GM12892 (cell line): ENCODE data around the gene CDC45.

Source experiments
- DNase-seq: peaks from one replicate; pipeline ENCODE4 v3.0.0; 2011; ENCODE audit not compliant: insufficient read length
- FAIRE-seq: peaks from 2 replicates; lab custom pipeline; 2011; peaks lifted over from hg19 to GRCh38; lab: Jason Lieb, UNC
- POLR2A ChIP-seq: IDR thresholded peaks from 2 replicates; pipeline ENCODE4 v1.6.1; 2011; ENCODE audit warnings: low read depth, low read length, control low read depth
- POLR2AphosphoS5 ChIP-seq: IDR thresholded peaks from 2 replicates; pipeline ENCODE4 v1.6.1; 2011; ENCODE audit warnings: low read depth, low read length, control low read depth
- TAF1 ChIP-seq: IDR thresholded peaks from 2 replicates; pipeline ENCODE4 v1.6.1; 2011; ENCODE audit warnings: low read depth, mild to moderate bottlenecking, control low read depth, low read length, borderline replicate concordance

The CDC45 gene

GRCh38 chr22:19503869-19504268, 24.1 kb downstream of the CDC45 start:
- TF ChIP-seq TAF1 = no peak
- no peak for TF ChIP-seq POLR2AphosphoS5
- no peak for TF ChIP-seq POLR2A
- no peak for DNase-seq
- no peak for FAIRE-seq

GRCh38 chr22:19504900-19505734, 25.4 kb downstream of the CDC45 start:
- DNase-seq (no peak), FAIRE-seq (no peak)
- TF ChIP-seq POLR2A = no peak
- no peak for TF ChIP-seq POLR2AphosphoS5
- no peak for TF ChIP-seq TAF1

- no peak for FAIRE-seq
- TF ChIP-seq POLR2AphosphoS5 = no peak
- TF ChIP-seq POLR2A = no peak
- no peak for TF ChIP-seq TAF1
- no peak for DNase-seq
Measured at GRCh38 chr22:19505735-19506126, 26.0 kb downstream of the CDC45 start.

GRCh38 chr22:19506212-19506611, 26.5 kb downstream of the CDC45 start:
- DNase-seq = no peak
- FAIRE-seq = no peak
- no peak for TF ChIP-seq TAF1
- no peak for TF ChIP-seq POLR2A
- no peak for TF ChIP-seq POLR2AphosphoS5

GRCh38 chr22:19507534-19507861, 27.8 kb downstream of the CDC45 start:
- DNase-seq = no peak
- FAIRE-seq = no peak
- TF ChIP-seq POLR2A = no peak
- no peak for TF ChIP-seq POLR2AphosphoS5
- TF ChIP-seq TAF1 = no peak

GRCh38 chr22:19508024-19508776, 28.5 kb downstream of the CDC45 start:
- DNase-seq (no peak), FAIRE-seq (no peak)
- TF ChIP-seq POLR2AphosphoS5 (no peak), TAF1 (no peak), POLR2A (no peak)

- FAIRE-seq = no peak
- TF ChIP-seq POLR2A (no peak), TAF1 (no peak), POLR2AphosphoS5 (no peak)
- no peak for DNase-seq
Measured at GRCh38 chr22:19509191-19509590, 29.5 kb downstream of the CDC45 start.

GRCh38 chr22:19509923-19510322, 30.2 kb downstream of the CDC45 start:
- FAIRE-seq = no peak
- DNase-seq = no peak
- TF ChIP-seq TAF1 (no peak), POLR2A (no peak), POLR2AphosphoS5 (no peak)

GRCh38 chr22:19510919-19511341, 31.2 kb downstream of the CDC45 start:
- FAIRE-seq (no peak), DNase-seq (no peak)
- TF ChIP-seq TAF1 (no peak), POLR2AphosphoS5 (no peak), POLR2A (no peak)

- TF ChIP-seq TAF1 (no peak), POLR2A (no peak), POLR2AphosphoS5 (no peak)
- FAIRE-seq (no peak), DNase-seq (no peak)
Measured at GRCh38 chr22:19513823-19514222, 34.1 kb downstream of the CDC45 start.

- no peak for DNase-seq
- TF ChIP-seq POLR2AphosphoS5 (no peak), POLR2A (no peak), TAF1 (no peak)
- FAIRE-seq = no peak
Measured at GRCh38 chr22:19514831-19515565, 35.3 kb downstream of the CDC45 start.
